ENCODE data around the gene RFC2. TPM values are rescaled to one million over a fixed set of nuclear protein-coding genes. Genes with fewer than 3 reads are reported as not detected.
"Not testable (repeated sequence)": the region's sequence is repeated elsewhere in the genome, so short reads cannot be mapped to it uniquely, and the experiment has no call there.

RFC2 gene
- total and polyA plus RNA-seq, 4 donors: 12.8 to 16.1 (median 14.0) TPM

DNA sequence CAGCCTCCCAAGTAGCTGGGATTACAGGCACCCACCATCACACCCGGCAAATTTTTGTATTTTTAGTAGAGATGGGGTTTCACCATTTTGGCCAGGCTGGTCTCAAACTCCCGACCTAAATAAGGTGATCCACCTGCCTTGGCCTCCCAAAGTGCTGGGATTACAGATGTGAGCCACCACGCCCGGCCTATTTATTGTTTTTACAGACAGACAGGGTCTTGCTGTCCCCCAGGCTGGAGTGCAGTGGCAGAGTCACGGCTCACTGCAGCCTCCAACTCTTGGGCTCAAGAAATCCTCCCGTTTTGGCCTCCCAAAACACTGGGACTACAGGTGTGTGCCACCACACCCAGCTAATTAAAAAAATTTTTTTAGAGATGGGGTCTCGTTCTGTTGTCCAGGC is 46.0 kb downstream of the RFC2 start:
- not testable (repeated sequence) for H3K4me3 ChIP-seq (ENCODE audit: low read length in 2 of 2); H3K27me3 ChIP-seq (ENCODE audit: control insufficient read depth in 1 of 2, insufficient read depth in 2 of 2, low read length in 1 of 2); H3K4me1 ChIP-seq (ENCODE audit: control insufficient read depth in 1 of 2, insufficient read depth in 2 of 2, low read length in 2 of 2); H3K9me3 ChIP-seq (ENCODE audit: control insufficient read depth, low read length); ATAC-seq (ENCODE audit: low FRiP score); H3K27ac ChIP-seq (ENCODE audit: low read depth in 1 of 2, low read length in 2 of 2); H3K36me3 ChIP-seq (ENCODE audit: control insufficient read depth in 1 of 2, insufficient read depth in 2 of 2, low read length in 1 of 2)
- intact Hi-C loops (cut with DNase I): loop anchor here in 1 of 2 donors (5.0 kb wide), 1 partner anchor 341 kb away; no protein-coding TSS in a partner anchor
- peak in 1 of 2 donors; percentile 28 for DNase-seq
- 96 to 98% methylated on average over 7 of the region's 7 CpGs for WGBS, 2 donors

DNA sequence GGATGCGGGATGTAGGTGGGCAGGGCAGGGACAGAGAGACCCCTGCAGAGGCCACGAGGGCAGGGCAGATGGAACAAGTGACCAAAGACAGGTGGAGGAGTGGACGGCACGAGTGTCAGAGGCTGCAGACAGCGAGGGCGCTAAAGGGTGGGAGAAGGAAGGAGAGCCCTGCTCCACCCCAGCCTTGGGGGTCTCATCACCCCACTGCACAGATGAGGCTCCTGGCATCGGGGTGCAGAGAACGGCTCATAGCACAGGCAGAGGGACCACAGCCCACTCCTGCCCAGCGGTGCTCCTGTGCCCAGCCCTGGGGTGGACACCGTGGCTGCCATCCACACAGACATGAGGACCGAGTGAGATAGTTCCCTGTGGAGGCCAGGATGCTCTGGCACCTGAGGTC is 46.6 kb downstream of the RFC2 start:
- ATAC-seq (ENCODE audit: low FRiP score) (no peak), DNase-seq (peak in 1 of 2 donors; percentile 59)
- intact Hi-C loops (cut with DNase I): loop anchor here in 1 of 2 donors (2.0 to 5.0 kb wide), 2 partner anchors 191 to 340 kb away; no protein-coding TSS in a partner anchor
- Histone ChIP-seq H3K36me3 (ENCODE audit: control insufficient read depth in 1 of 2, insufficient read depth in 2 of 2, low read length in 1 of 2) (no peaks in the 10 kb centered on the region), H3K27me3 (ENCODE audit: control insufficient read depth in 1 of 2, insufficient read depth in 2 of 2, low read length in 1 of 2) (no peaks in the 10 kb centered on the region), H3K4me3 (ENCODE audit: low read length in 2 of 2) (no peak overlapping the region), H3K27ac (ENCODE audit: low read depth in 1 of 2, low read length in 2 of 2) (no peak overlapping the region), H3K4me1 (ENCODE audit: control insufficient read depth in 1 of 2, insufficient read depth in 2 of 2, low read length in 2 of 2) (no peaks in the 10 kb centered on the region), H3K9me3 (ENCODE audit: control insufficient read depth, low read length) (no peaks in the 10 kb centered on the region)
- WGBS, 2 donors: 91 to 93% methylated on average over 8 to 11 of the region's 11 CpGs

DNA sequence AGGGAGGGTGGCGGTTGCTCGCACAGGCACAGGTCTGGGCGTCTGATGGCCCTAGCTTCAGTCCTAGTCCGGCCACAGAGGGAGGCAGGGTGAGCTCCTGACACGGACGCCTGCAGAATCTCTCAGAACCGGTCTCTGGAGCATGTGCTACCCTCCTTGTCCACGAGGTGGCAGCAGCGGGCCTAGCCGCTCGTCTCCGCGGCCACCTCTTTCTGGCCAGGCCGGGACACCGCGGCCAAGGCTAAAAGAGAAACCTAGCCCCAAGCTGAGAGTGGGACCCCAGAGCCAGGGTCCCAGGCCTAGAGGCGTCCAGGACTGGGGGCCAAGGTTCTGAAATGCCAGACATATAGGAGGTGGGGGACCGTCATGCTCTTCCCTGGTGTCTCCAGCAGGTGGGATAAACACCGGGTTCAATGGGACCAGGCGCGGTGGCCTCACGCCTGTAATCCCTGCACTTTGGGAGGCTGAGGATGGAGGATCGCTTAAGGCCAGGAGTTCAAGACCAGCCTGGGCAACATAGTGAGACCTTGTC is 47.5 kb downstream of the RFC2 start:
- whole genome bisulfite sequencing, 2 donors: 15 to 16% methylated on average over 23 of the region's 23 CpGs
- peak; percentile 93 to 97 for DNase-seq
- H3K36me3 ChIP-seq (ENCODE audit: control insufficient read depth in 1 of 2, insufficient read depth in 2 of 2, low read length in 1 of 2): no peaks in the 10 kb centered on the region
- no peak overlapping the region for H3K4me3 ChIP-seq (ENCODE audit: low read length in 2 of 2)
- no peak overlapping the region for H3K27ac ChIP-seq (ENCODE audit: low read depth in 1 of 2, low read length in 2 of 2)
- no peaks in the 10 kb centered on the region for H3K27me3 ChIP-seq (ENCODE audit: control insufficient read depth in 1 of 2, insufficient read depth in 2 of 2, low read length in 1 of 2)
- H3K4me1 ChIP-seq (ENCODE audit: control insufficient read depth in 1 of 2, insufficient read depth in 2 of 2, low read length in 2 of 2): no peaks in the 10 kb centered on the region
- ATAC-seq (ENCODE audit: low FRiP score): peak; percentile 92
- intact Hi-C loops (cut with DNase I): loop anchor here (1.0 to 5.0 kb wide), 3 partner anchors 192 to 339 kb away; no protein-coding TSS in a partner anchor
- H3K9me3 ChIP-seq (ENCODE audit: control insufficient read depth, low read length): no peaks in the 10 kb centered on the region

DNA sequence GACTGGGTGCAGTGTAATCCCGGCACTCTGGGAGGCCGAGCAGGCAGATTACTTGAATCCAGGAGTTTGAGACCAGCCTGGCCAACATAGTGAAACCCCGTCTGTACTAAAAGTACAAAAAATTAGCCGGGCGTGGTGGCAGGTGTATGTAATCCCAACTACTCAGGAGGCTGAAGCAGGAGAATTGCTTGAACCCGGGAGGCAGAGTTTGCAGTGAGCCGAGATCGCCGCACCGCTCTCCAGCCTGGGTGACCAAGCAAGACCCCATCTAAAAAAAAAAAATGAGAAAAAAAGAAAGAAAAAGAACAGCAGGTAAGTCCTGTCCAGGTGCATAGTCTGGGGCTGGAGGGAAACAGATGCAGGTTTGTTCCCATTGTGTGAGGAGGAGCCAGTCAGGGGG is 48.1 kb downstream of the RFC2 start:
- intact Hi-C loops (cut with DNase I): loop anchor here (1.0 to 5.0 kb wide), 3 partner anchors 193 to 339 kb away; no protein-coding TSS in a partner anchor
- peak in 1 of 2 donors; percentile 20 for DNase-seq

DNA sequence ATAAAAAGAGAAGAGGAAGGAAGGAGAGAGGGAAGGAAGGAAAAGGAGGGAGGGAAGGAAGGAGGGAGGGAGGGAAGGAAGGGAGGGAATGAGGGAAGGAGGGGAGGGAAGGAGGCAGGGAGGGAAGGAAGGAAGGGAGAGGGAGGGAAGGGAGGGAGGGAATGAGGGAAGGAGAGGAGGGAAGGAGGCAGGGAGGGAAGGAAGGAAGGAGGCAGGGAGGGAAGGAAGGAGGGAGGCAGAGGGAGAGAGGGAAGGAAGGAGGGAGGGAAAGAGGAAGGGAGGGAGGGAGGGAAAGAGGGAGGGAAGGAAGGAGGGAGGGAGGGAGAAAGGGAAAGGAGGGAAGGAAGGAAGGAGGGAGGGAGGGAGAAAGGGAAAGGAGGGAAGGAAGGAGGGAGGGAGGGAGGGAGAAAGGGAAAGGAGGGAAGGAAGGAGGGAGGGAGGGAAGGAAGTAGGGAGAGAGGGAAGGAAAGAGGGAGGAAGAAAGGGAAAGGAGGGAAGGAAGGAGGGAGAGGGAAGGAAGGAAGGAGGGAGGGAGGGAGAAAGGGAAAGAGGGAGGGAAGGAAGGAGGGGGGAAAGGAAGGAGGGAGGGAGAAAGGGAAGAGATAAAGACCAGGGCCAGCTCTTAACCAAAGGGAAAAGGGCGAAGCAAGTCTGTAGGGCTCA is 50.1 kb downstream of the RFC2 start:
- Histone ChIP-seq H3K27ac (ENCODE audit: low read depth in 1 of 2, low read length in 2 of 2) (no peak overlapping the region), H3K4me1 (ENCODE audit: control insufficient read depth in 1 of 2, insufficient read depth in 2 of 2, low read length in 2 of 2) (no peaks in the 10 kb centered on the region), H3K27me3 (ENCODE audit: control insufficient read depth in 1 of 2, insufficient read depth in 2 of 2, low read length in 1 of 2) (no peaks in the 10 kb centered on the region), H3K9me3 (ENCODE audit: control insufficient read depth, low read length) (no peaks in the 10 kb centered on the region), H3K4me3 (ENCODE audit: low read length in 2 of 2) (no peak overlapping the region), H3K36me3 (ENCODE audit: control insufficient read depth in 1 of 2, insufficient read depth in 2 of 2, low read length in 1 of 2) (no peaks in the 10 kb centered on the region)
- 94 to 100% methylated on average over 1 of the region's 1 CpG for WGBS, 2 donors
- ATAC-seq (ENCODE audit: low FRiP score): no peak
- DNase-seq: no peak
- intact Hi-C loops (cut with DNase I): loop anchor here in 1 of 2 donors (1.0 to 5.0 kb wide), 2 partner anchors 137 to 338 kb away; no protein-coding TSS in a partner anchor

More for the DNA sequence above, 48.1 kb downstream of the RFC2 start:
- not testable (repeated sequence) for H3K27me3 ChIP-seq (ENCODE audit: control insufficient read depth in 1 of 2, insufficient read depth in 2 of 2, low read length in 1 of 2); H3K27ac ChIP-seq (ENCODE audit: low read depth in 1 of 2, low read length in 2 of 2); H3K9me3 ChIP-seq (ENCODE audit: control insufficient read depth, low read length); H3K4me3 ChIP-seq (ENCODE audit: low read length in 2 of 2); H3K36me3 ChIP-seq (ENCODE audit: control insufficient read depth in 1 of 2, insufficient read depth in 2 of 2, low read length in 1 of 2); H3K4me1 ChIP-seq (ENCODE audit: control insufficient read depth in 1 of 2, insufficient read depth in 2 of 2, low read length in 2 of 2); ATAC-seq (ENCODE audit: low FRiP score)
- 86 to 91% methylated on average over 10 of the region's 10 CpGs for WGBS, 2 donors

DNA sequence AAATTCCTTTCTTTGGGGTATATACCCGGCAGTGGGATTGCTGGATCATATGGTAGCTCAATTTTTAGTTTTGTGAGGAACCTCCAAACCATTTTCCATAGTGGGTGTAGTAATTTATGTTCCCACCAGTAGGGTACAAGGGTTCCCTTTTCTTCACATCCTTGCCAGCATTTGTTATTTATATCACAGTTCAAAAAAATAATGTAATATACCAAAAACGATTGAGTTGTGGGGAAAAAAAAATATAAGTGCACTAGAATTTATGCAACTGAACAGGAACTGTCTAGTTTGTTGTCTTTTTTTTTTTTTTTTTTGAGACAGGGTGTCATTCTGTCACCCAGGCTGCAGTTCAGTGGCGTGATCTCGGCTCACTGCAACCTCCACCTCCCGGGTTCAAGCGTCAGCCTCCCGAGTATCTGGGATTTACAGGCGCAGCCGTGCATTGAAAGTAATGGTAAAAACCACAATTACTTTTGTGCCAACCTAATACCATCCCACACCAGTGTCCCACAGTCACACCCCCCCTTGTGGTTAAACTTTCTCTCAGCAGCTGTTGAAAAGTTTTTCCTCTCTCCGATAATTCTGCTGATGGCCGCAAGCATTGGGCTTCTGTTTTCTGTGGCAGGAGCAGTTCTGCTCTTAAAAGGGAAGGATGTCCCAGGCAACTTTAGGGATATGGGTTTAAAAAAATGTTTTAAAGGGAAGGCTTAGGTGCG is 51.2 kb downstream of the RFC2 start:
- peak in 1 of 2 donors; percentile 40 for DNase-seq
- intact Hi-C loops (cut with DNase I): loop anchor here in 1 of 2 donors (1.0 to 5.0 kb wide), 2 partner anchors 136 to 337 kb away; no protein-coding TSS in a partner anchor
- Histone ChIP-seq H3K9me3 (ENCODE audit: control insufficient read depth, low read length) (no peaks in the 10 kb centered on the region), H3K27me3 (ENCODE audit: control insufficient read depth in 1 of 2, insufficient read depth in 2 of 2, low read length in 1 of 2) (no peaks in the 10 kb centered on the region), H3K4me1 (ENCODE audit: control insufficient read depth in 1 of 2, insufficient read depth in 2 of 2, low read length in 2 of 2) (no peaks in the 10 kb centered on the region), H3K4me3 (ENCODE audit: low read length in 2 of 2) (no peak overlapping the region), H3K27ac (ENCODE audit: low read depth in 1 of 2, low read length in 2 of 2) (no peak overlapping the region), H3K36me3 (ENCODE audit: control insufficient read depth in 1 of 2, insufficient read depth in 2 of 2, low read length in 1 of 2) (no peaks in the 10 kb centered on the region)
- ATAC-seq (ENCODE audit: low FRiP score): peak; percentile 39
- WGBS, 2 donors: 16 to 17% methylated on average over 12 of the region's 12 CpGs

DNA sequence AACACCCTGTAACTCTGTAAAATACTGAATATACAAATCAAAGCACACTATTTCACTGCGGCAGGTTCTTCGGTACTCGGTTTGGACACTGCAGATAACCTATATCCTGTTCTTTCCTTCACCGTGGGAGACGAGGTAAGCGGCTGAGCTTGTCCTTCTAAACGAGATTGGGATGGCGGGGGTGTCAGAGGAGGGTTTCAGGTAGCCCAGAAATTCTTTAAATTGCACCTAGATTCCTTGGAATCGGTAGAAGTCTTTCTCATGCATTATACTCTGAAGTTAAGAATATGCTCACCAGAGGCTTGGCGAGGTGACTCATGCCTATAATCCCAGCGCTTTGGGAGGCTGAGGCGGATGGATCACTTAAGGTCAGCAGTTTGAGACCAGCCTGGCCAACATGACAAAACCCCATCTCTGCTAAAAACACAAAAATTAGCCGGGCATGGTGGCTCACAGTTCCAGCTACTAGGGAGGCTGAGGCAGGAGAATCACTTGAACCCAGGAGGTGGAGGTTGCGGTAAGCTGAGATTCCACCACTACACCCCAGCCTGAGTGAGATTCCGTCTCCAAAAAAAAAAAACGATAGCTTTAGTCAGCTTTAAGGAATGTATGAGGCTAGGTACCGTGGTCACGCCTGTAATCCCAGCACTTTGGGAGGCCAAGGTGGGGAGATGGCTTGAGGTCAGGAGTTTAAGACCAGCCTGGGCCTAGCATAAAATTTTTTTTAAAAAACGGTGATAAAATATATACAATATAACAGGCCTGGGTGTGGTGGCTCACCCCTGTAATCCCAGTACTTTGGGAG is 54.4 kb downstream of the RFC2 start:
- no peak overlapping the region for H3K27ac ChIP-seq (ENCODE audit: low read depth in 1 of 2, low read length in 2 of 2)
- H3K9me3 ChIP-seq (ENCODE audit: control insufficient read depth, low read length): no peaks in the 10 kb centered on the region
- DNase-seq (peak in 1 of 2 donors; percentile 37), ATAC-seq (ENCODE audit: low FRiP score) (no peak)
- peaks cover 0 to 1% of the 10 kb centered on the region in 2 donors for H3K36me3 ChIP-seq (ENCODE audit: control insufficient read depth in 1 of 2, insufficient read depth in 2 of 2, low read length in 1 of 2)
- H3K27me3 ChIP-seq (ENCODE audit: control insufficient read depth in 1 of 2, insufficient read depth in 2 of 2, low read length in 1 of 2): no peaks in the 10 kb centered on the region
- intact Hi-C loops (cut with DNase I): loop anchor here in 1 of 2 donors (5.0 kb wide), 1 partner anchor 132 kb away; no protein-coding TSS in a partner anchor
- no peaks in the 10 kb centered on the region for H3K4me1 ChIP-seq (ENCODE audit: control insufficient read depth in 1 of 2, insufficient read depth in 2 of 2, low read length in 2 of 2)
- 77 to 81% methylated on average over 19 of the region's 19 CpGs for WGBS, 2 donors
- H3K4me3 ChIP-seq (ENCODE audit: low read length in 2 of 2): no peak overlapping the region

DNA sequence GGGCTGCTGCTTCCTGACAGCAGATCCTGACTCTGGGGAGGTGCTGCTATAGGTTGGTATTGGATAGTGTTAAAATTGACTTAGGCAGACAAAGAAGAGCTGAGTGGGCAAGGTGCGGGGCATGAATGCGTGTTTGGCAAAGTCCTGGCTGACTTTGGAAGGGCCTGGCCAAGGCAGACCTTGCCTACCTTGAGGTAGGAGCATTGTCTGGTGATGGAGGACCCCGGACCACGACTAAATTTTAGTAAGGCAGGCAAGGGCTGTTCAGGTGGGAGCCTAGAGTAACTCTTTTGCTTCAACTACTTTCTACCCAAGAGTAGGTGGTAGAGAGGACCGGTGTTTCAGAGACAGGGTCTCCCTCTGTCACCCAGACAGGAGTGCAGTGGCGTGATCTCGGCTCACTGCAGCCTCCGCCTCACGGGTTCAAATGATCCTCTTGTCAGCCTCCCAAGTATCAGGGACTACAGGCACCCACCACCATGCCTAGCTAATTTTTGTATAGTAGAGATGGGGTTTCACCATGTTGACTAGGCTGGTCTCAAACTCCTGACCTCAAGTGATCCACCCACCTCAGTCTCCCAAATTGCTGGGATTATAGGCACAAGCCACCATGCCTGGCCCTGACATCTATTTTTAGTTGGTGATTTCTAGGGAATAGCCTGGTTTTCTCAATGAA is 56.6 kb downstream of the RFC2 start:
- H3K27ac ChIP-seq (ENCODE audit: low read depth in 1 of 2, low read length in 2 of 2): no peak overlapping the region
- no peaks in the 10 kb centered on the region for H3K4me1 ChIP-seq (ENCODE audit: control insufficient read depth in 1 of 2, insufficient read depth in 2 of 2, low read length in 2 of 2)
- intact Hi-C loops (cut with DNase I): no loop called here
- WGBS, 2 donors: 90 to 93% methylated on average over 9 of the region's 9 CpGs
- no peaks in the 10 kb centered on the region for H3K9me3 ChIP-seq (ENCODE audit: control insufficient read depth, low read length)
- DNase-seq (peak in 1 of 2 donors; percentile 31), ATAC-seq (ENCODE audit: low FRiP score) (no peak)
- no peak overlapping the region for H3K4me3 ChIP-seq (ENCODE audit: low read length in 2 of 2)
- peaks cover 0 to 6% of the 10 kb centered on the region in 2 donors for H3K36me3 ChIP-seq (ENCODE audit: control insufficient read depth in 1 of 2, insufficient read depth in 2 of 2, low read length in 1 of 2)
- H3K27me3 ChIP-seq (ENCODE audit: control insufficient read depth in 1 of 2, insufficient read depth in 2 of 2, low read length in 1 of 2): no peaks in the 10 kb centered on the region
